ENCODE measurements around the gene ABCB9. TPM values are rescaled to one million over a fixed set of nuclear protein-coding genes. Genes with fewer than 3 reads are reported as not detected.

ABCB9 gene
- total and polyA plus RNA-seq, 2 of the 8 experiments (the other 6 are each of a cell fraction or from before 2014, with no cell fraction given): 3.8 to 8.0 TPM

DNA sequence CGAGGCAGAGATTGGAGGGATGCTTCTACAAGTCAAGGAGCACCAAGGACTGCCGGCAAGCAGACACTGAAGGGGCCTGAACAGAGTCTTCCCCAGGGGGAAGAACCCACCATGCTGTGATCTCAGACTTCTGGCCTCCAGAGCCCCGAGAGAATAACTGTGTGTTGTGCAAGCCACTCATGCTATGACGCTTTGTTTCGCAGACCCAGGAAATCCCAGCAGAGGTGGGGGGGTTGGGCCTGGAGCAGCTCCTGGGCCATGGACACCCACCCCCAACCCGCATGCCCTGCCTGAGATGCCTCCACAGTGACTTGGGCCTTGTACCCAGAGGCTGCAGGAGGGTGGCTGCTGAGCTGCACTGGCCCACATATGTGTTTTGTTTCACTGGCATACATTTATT, 45.4 kb upstream of the ABCB9 start:
- Histone ChIP-seq H2AFZ (ENCODE audit: low read length) (no peak overlapping the region), H3K18ac (ENCODE audit: extremely low read depth, low read length) (no peak overlapping the region), H3K14ac (ENCODE audit: insufficient read length) (no peak overlapping the region), H3K4me3 (ENCODE audit: extremely low read depth in 1 of 4, insufficient read depth in 2 of 4, low read depth in 3 of 4, low read length in 4 of 4) (no peak overlapping the region), H3K9ac (replicated peaks in 1 of 4; ENCODE audit: extremely low read depth in 1 of 4, low read depth in 3 of 4, low read length in 3 of 4) (no peak overlapping the region), H2AK5ac (ENCODE audit: low read depth, low read length) (no peak overlapping the region), H2BK15ac (ENCODE audit: low read length) (no peak overlapping the region), H4K20me1 (replicated peaks in 1 of 2; ENCODE audit: control insufficient read depth in 1 of 2, insufficient read depth in 2 of 2, low read length in 2 of 2) (peaks cover 0 to 3% of the 10 kb centered on the region in 2 experiments), H2BK20ac (ENCODE audit: low read length) (no peak overlapping the region), H3K23ac (ENCODE audit: insufficient read length) (no peak overlapping the region), H3K79me1 (ENCODE audit: low read depth, low read length) (no peaks in the 10 kb centered on the region), H3K4ac (replicated peaks; ENCODE audit: insufficient read length, low read depth, low read length) (no peak overlapping the region), H3K4me1 (replicated peaks in 1 of 4; ENCODE audit: control insufficient read depth in 3 of 4, insufficient read depth in 4 of 4, low read length in 3 of 4) (no peaks in the 10 kb centered on the region), H3K79me2 (ENCODE audit: control insufficient read depth in 1 of 2, insufficient read depth in 2 of 2, low read length in 2 of 2) (no peaks in the 10 kb centered on the region), H2BK5ac (ENCODE audit: low read depth, low read length) (no peak overlapping the region), H4K8ac (ENCODE audit: extremely low read depth, insufficient read depth, low read length) (no peak overlapping the region), H2BK12ac (ENCODE audit: low read depth, low read length) (no peak overlapping the region), H3K56ac (replicated peaks; ENCODE audit: insufficient read length, low read depth, low read length) (no peak overlapping the region), H3K4me2 (ENCODE audit: insufficient read depth in 1 of 2, low read depth in 2 of 2, low read length in 2 of 2) (no peak overlapping the region), H4K91ac (replicated peaks; ENCODE audit: insufficient read length, low read length) (no peak overlapping the region), H3K23me2 (ENCODE audit: low read depth, low read length) (no peaks in the 10 kb centered on the region), H3K9me3 (ENCODE audit: insufficient read depth in 2 of 2, low read depth in 1 of 2, low read length in 1 of 2) (no peaks in the 10 kb centered on the region; a peak in 1 of 4 replicates), H2BK120ac (replicated peaks; ENCODE audit: low read depth, low read length) (no peak overlapping the region), H4K5ac (ENCODE audit: insufficient read length, low read depth, low read length) (no peak overlapping the region), H3K36me3 (ENCODE audit: control insufficient read depth in 2 of 4, insufficient read depth in 4 of 4, low read length in 3 of 4) (no peaks in the 10 kb centered on the region), H3K27ac (ENCODE audit: low read depth, low read length) (no peak overlapping the region), H3K27me3 (replicated peaks in 1 of 4; ENCODE audit: control insufficient read depth in 3 of 4, extremely low read depth in 1 of 4, insufficient read depth in 3 of 4, low read length in 3 of 4) (no peaks in the 10 kb centered on the region)
- FAIRE-seq (no peak), DNase-seq (ENCODE audit: low read depth in 1 of 2, low spot score in 2 of 2) (no peak)
- WGBS, 2 experiments (ENCODE audit: extremely low coverage in 1 of 2, insufficient coverage in 1 of 2, insufficient read length in 1 of 2, insufficient replicate concordance in 2 of 2, low coverage in 1 of 2, low lambda C conversion rate in 2 of 2, missing lambda C conversion rate in 1 of 2): 90% methylated on average over 6 of the region's 6 CpGs; no CpG with 5 or more reads in 1 of the 2 experiments
- ChIA-PET CTCF (ENCODE audit: partially characterized antibody) (interaction anchor here (0.9 to 1.0 kb wide), 3 partner anchors 20 to 63 kb away, joined by 3 to 7 read pairs (median 4); no protein-coding TSS in a partner anchor), POLR2A (ENCODE audit: partially characterized antibody) (no interaction called here)
- TF ChIP-seq, protein P1, sequence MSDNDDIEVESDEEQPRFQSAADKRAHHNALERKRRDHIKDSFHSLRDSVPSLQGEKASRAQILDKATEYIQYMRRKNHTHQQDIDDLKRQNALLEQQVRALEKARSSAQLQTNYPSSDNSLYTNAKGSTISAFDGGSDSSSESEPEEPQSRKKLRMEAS (IDR thresholded peaks at IDR 0.05): no peak
- TF ChIP-seq PHF8 (conservative IDR thresholded peaks at IDR 0.05; ENCODE audit: low read depth, low read length) (no peak), GTF2F1 (IDR thresholded peaks at IDR 0.05; ENCODE audit: borderline replicate concordance, low read depth, low read length) (no peak), POU5F1 (IDR thresholded peaks at IDR 0.05; ENCODE audit: low read depth, low read length) (no peak), HDAC6 (IDR thresholded peaks at IDR 0.05; ENCODE audit: low read depth, low read length) (no peak), JUN (IDR thresholded peaks at IDR 0.05; ENCODE audit: low read depth, low read length) (no peak), CEBPB (IDR thresholded peaks at IDR 0.05; ENCODE audit: low read depth, low read length) (no peak), TBP (IDR thresholded peaks at IDR 0.05; ENCODE audit: low read depth, low read length) (no peak), CHD2 (IDR thresholded peaks at IDR 0.05; ENCODE audit: low read length) (no peak), GABPA (IDR thresholded peaks at IDR 0.05; ENCODE audit: borderline replicate concordance, insufficient read depth, low read length) (no peak), MAFK (IDR thresholded peaks at IDR 0.05; ENCODE audit: low read depth, low read length) (no peak), NRF1 (IDR thresholded peaks at IDR 0.05; ENCODE audit: low read depth, low read length) (no peak), KDM1A (IDR thresholded peaks at IDR 0.05; ENCODE audit: borderline replicate concordance, low read length) (no peak)

Measured in H1 (cell line).